ENCODE data around the gene ZNF212. TPM values are rescaled to one million over a fixed set of nuclear protein-coding genes. Genes with fewer than 3 reads are reported as not detected.

ZNF212 gene
- total and polyA plus RNA-seq, 9 of the 15 experiments (the other 6 are each of a cell fraction or from before 2014, with no cell fraction given) = 1.8 to 21.4 (median 7.2) TPM

GRCh38 chr7:149293946-149294633 is 54.6 kb downstream of the ZNF212 start:
- Histone ChIP-seq H3K4me3 (no peak overlapping the region), H3K4me2 (ENCODE audit: insufficient read depth, low read length) (no peak overlapping the region), H3K9ac (ENCODE audit: insufficient read depth in 1 of 2, low read depth in 2 of 2, low read length in 2 of 2) (peak overlapping the region in 1 of 2 experiments; percentile 29; a peak in 1 of 4 replicates), H3K9me1 (ENCODE audit: control insufficient read depth, insufficient read depth, low read length) (peaks cover 4% of the 10 kb centered on the region), H2AFZ (ENCODE audit: low read depth, low read length) (no peak overlapping the region), H3K36me3 (ENCODE audit: control insufficient read depth, insufficient read depth, low read length) (no peaks in the 10 kb centered on the region), H3K4me1 (replicated peaks in 1 of 2; ENCODE audit: control insufficient read depth in 2 of 2, insufficient read depth in 2 of 2, low read length in 2 of 2) (peaks cover 0 to 8% of the 10 kb centered on the region in 2 experiments; a peak in 1 of 5 replicates), H3K9me3 (replicated peaks; ENCODE audit: control insufficient read depth, insufficient read depth, low read depth, low read length) (no peaks in the 10 kb centered on the region), H4K20me1 (replicated peaks; ENCODE audit: control insufficient read depth, insufficient read depth, low read length) (0 out of 2 replicates have a peak, but pooled peaks cover 5% of the 10 kb centered on the region), H3K27me3 (ENCODE audit: control insufficient read depth in 2 of 2, insufficient read depth in 2 of 2, low read length in 2 of 2) (peaks cover 6 to 61% of the 10 kb centered on the region in 2 experiments; a peak in 4 of 5 replicates), H3K27ac (ENCODE audit: extremely low read depth, low read depth, low read length) (no peak overlapping the region), H3K79me2 (ENCODE audit: control insufficient read depth, insufficient read depth, low read length) (no peaks in the 10 kb centered on the region)
- in situ Hi-C loops (cut with MboI) (no loop called here), intact Hi-C loops (cut with micrococcal nuclease) (no loop called here)
- ChIA-PET CTCF (ENCODE audit: low intra/inter-chr PET ratio) (interaction anchor here (1.3 kb wide), 1 partner anchor 128 kb away, joined by 4 read pairs; no protein-coding TSS in a partner anchor), POLR2A (no interaction called here)
- 23% methylated on average over 15 of the region's 15 CpGs for WGBS (ENCODE audit: insufficient coverage, low coverage, missing lambda C conversion rate)
- no peak for ATAC-seq
- BruUV-seq (replicated peaks) = no TSS peak
- no peak for FAIRE-seq
- no peak for TF ChIP-seq MIER1 (IDR thresholded peaks at IDR 0.05; ENCODE audit: low read depth)
- no peak for TF ChIP-seq NR1H2 (CRISPR knock-in tag; IDR thresholded peaks at IDR 0.05)
- no peak for TF ChIP-seq CBX5 (IDR thresholded peaks at IDR 0.05; ENCODE audit: borderline replicate concordance, low read depth)
- TF ChIP-seq ARID1B (IDR thresholded peaks at IDR 0.05) = no peak
- no peak for TF ChIP-seq HINFP (tag; conservative IDR thresholded peaks at IDR 0.05; ENCODE audit: low read depth)
- TF ChIP-seq ZNF561 (CRISPR knock-in tag; conservative IDR thresholded peaks at IDR 0.05) = no peak
- no peak for TF ChIP-seq KAT7 (CRISPR knock-in tag; IDR thresholded peaks at IDR 0.05; ENCODE audit: borderline replicate concordance)
- TF ChIP-seq SMAD1 (IDR thresholded peaks at IDR 0.05; ENCODE audit: low read depth, low read length, partially characterized antibody) = no peak
- no peak for DNase-seq (ENCODE audit: extremely low read depth in 1 of 4, low spot score in 3 of 4)

All from K562 (cell line).